Endothelial cell of umbilical vein (primary cell): ENCODE results near the gene MYLK. TPM values are rescaled to one million over a fixed set of nuclear protein-coding genes. Genes with fewer than 3 reads are reported as not detected.

Experiments
- BruUV-seq: library from RNA; stranded (reverse); fragments of 400-500 nt; replicated peaks from 2 replicates; lab custom pipeline; 2021; lab: Mats Ljungman, UMichigan
- CTCF ChIA-PET: fragments of 300-600, 350-600 bp; sonication (Branson Sonifier 250); formaldehyde crosslinking; loops from one replicate; lab custom pipeline; 2021; ENCODE audit warnings: antibody characterized with exemption, inconsistent platforms; lab: Charles Lee
- POLR2A ChIA-PET: fragments of 300-600, 350-600 bp; sonication (Branson Sonifier 250); formaldehyde crosslinking; loops from one replicate; lab custom pipeline; 2021; ENCODE audit warnings: antibody characterized with exemption, inconsistent platforms; lab: Charles Lee
- DNase-seq: peaks from one replicate; pipeline ENCODE4 v3.0.0-alpha.2; 2011; ENCODE audit warnings: low read depth, low spot score
- FAIRE-seq: peaks from 2 replicates; lab custom pipeline; 2011; peaks lifted over from hg19 to GRCh38; lab: Jason Lieb, UNC
- H2AFZ ChIP-seq: 2 replicates; pipeline ENCODE4 v1.6.0; 2012; ENCODE audit warnings: low read depth, low read length, control low read depth, inconsistent platforms
- H3K27ac ChIP-seq: 2 replicates; pipeline ENCODE4 v1.5.1; 2011; ENCODE audit warnings: low read depth, mild to moderate bottlenecking, control low read depth, low read length, moderate library complexity; ENCODE audit not compliant: insufficient read depth
- H3K27me3 ChIP-seq, 2 experiments: 2 replicates each; pipeline versions ENCODE4 v1.6.0 to v1.6.1; 2011; ENCODE audit warnings: low read length in 2 of 2, mixed read lengths in 1 of 2; ENCODE audit not compliant: control insufficient read depth in 2 of 2, insufficient read depth in 2 of 2
- H3K36me3 ChIP-seq, 2 experiments: 2 replicates in 1 of 2; 3 replicates in 1 of 2; pipeline ENCODE4 v1.5.1; 2011; ENCODE audit warnings: low read length in 2 of 2, mild to moderate bottlenecking in 1 of 2, moderate library complexity in 1 of 2; ENCODE audit not compliant: control insufficient read depth in 2 of 2, insufficient read depth in 2 of 2; ENCODE audit errors: extremely low read depth in 1 of 2
- H3K4me1 ChIP-seq: 3 replicates; pipeline ENCODE4 v1.5.1; 2011; ENCODE audit warnings: mild to moderate bottlenecking, low read length; ENCODE audit not compliant: control insufficient read depth, insufficient read depth; ENCODE audit errors: extremely low read depth
- H3K4me2 ChIP-seq: 2 replicates; pipeline ENCODE4 v1.6.1; 2011; ENCODE audit warnings: low read length, control low read depth, mixed read lengths; ENCODE audit not compliant: insufficient read depth
- H3K4me3 ChIP-seq, 3 experiments: fragments of 200-600 bp in 1 of 3; sonication (generic), shearing (Covaris generic) in 1 of 3; replicated peaks in 1 of 3; 2 replicates each; pipeline ENCODE4 v1.5.1; 2011 to 2016; ENCODE audit warnings: control low read depth in 3 of 3, low read length in 3 of 3, mild to moderate bottlenecking in 2 of 3, inconsistent platforms in 1 of 3, low read depth in 1 of 3, moderate library complexity in 1 of 3; ENCODE audit not compliant: insufficient read depth in 1 of 3
- H3K79me2 ChIP-seq: 2 replicates; pipeline ENCODE4 v1.6.0; 2012; ENCODE audit warnings: low read length, inconsistent platforms; ENCODE audit not compliant: control insufficient read depth, insufficient read depth
- H3K9ac ChIP-seq: replicated peaks from 2 replicates; pipeline ENCODE3; 2011; ENCODE audit warnings: low read length, control low read depth; ENCODE audit not compliant: insufficient read depth; ENCODE audit errors: extremely low read depth
- H3K9me1 ChIP-seq: replicated peaks from 3 replicates; pipeline ENCODE4 v1.6.0; 2011; ENCODE audit warnings: mild to moderate bottlenecking, low read length; ENCODE audit not compliant: control insufficient read depth, insufficient read depth; ENCODE audit errors: extremely low read depth
- H3K9me3 ChIP-seq: replicated peaks from 2 replicates; pipeline ENCODE4 v1.5.1; 2012; ENCODE audit warnings: low read length, inconsistent platforms; ENCODE audit not compliant: control insufficient read depth, insufficient read depth
- H4K20me1 ChIP-seq: replicated peaks from 2 replicates; pipeline ENCODE3; 2011; ENCODE audit warnings: mild to moderate bottlenecking, low read length; ENCODE audit not compliant: control insufficient read depth, insufficient read depth; ENCODE audit errors: extremely low read depth
- EZH2 ChIP-seq: IDR thresholded peaks from 2 replicates; pipeline ENCODE4 v1.6.1; 2012; ENCODE audit warnings: borderline replicate concordance, low read depth, mild to moderate bottlenecking, moderate library complexity, low read length, inconsistent platforms; ENCODE audit not compliant: severe bottlenecking
- FOS ChIP-seq: IDR thresholded peaks from 2 replicates; pipeline ENCODE4 v1.6.1; 2011; ENCODE audit warnings: mild to moderate bottlenecking, low read length, moderate library complexity, borderline replicate concordance; ENCODE audit not compliant: insufficient read depth
- GATA2 ChIP-seq: IDR thresholded peaks from 2 replicates; pipeline ENCODE4 v1.7.0; 2011; ENCODE audit warnings: low read depth, mild to moderate bottlenecking, moderate library complexity, mixed read lengths, low read length; ENCODE audit not compliant: insufficient read length, insufficient read depth
- JUN ChIP-seq: IDR thresholded peaks from 2 replicates; pipeline ENCODE4 v1.6.1; 2011; ENCODE audit warnings: borderline replicate concordance, low read depth; ENCODE audit not compliant: insufficient read length, insufficient read depth
- MYC ChIP-seq: IDR thresholded peaks from one replicate; pipeline ENCODE4 v1.6.1; 2011; ENCODE audit warnings: mild to moderate bottlenecking, low read depth, low read length
- POLR2A ChIP-seq: IDR thresholded peaks from 2 replicates; pipeline ENCODE4 v1.6.1; 2012; ENCODE audit warnings: low read depth, mild to moderate bottlenecking, control low read depth, low read length
- POLR2AphosphoS5 ChIP-seq: IDR thresholded peaks from 2 replicates; pipeline ENCODE4 v1.6.1; 2012; ENCODE audit warnings: low read depth, mild to moderate bottlenecking, control low read depth, low read length, moderate library complexity; ENCODE audit not compliant: insufficient read depth
- dilution Hi-C: fragments of 300-500 bp; cut with MboI; formaldehyde crosslinking; loops from one replicate; pipeline ENCODE4 v1.15.0; 2019; ENCODE audit warnings: low sequenced_read_pairs; ENCODE audit not compliant: extremely low pct_ligation_motif_present
- intact Hi-C: fragments of 100-400 bp; cut with micrococcal nuclease; formaldehyde crosslinking; loops from one replicate; pipeline ENCODE4 v1.10.0; 2022
- polyA plus RNA-seq, 4 experiments: library from polyadenylated mRNA; depleted of rRNA in 3 of 4; stranded (reverse) in 3 of 4; unstranded in 1 of 4; fragments of >200 nt; gene quantifications; 2 replicates each; pipeline versions ENCODE4 v1.2.1 to v1.2.3, GENCODE V29; 2011 to 2012; ENCODE audit warnings: missing spikeins in 1 of 4
- total RNA-seq: library from RNA; stranded (reverse); gene quantifications from 2 replicates; pipeline ENCODE4 v1.2.3, GENCODE V29; 2021
- TF ChIP-seq, protein P1 (sequence below): IDR thresholded peaks from 2 replicates; pipeline ENCODE4 v1.6.1; 2011; ENCODE audit not compliant: insufficient read depth, insufficient read length
- TF ChIP-seq, protein P2 (sequence below), 2 donors: IDR thresholded peaks; 1 replicate in 1 of 2; 2 replicates in 1 of 2; pipeline ENCODE4 v1.5.1; 2011; ENCODE audit warnings: low read length in 2 of 2, mild to moderate bottlenecking in 2 of 2, moderate library complexity in 2 of 2, control low read depth in 1 of 2, inconsistent platforms in 1 of 2, low read depth in 1 of 2; ENCODE audit not compliant: insufficient read depth in 1 of 2; ENCODE audit errors: extremely low read depth in 1 of 2

The MYLK gene
- total and polyA plus RNA-seq, 2 donors (not counting 3 experiments of a cell fraction or from before 2014, with no cell fraction given), result 10.0 to 22.2 TPM

DNA sequence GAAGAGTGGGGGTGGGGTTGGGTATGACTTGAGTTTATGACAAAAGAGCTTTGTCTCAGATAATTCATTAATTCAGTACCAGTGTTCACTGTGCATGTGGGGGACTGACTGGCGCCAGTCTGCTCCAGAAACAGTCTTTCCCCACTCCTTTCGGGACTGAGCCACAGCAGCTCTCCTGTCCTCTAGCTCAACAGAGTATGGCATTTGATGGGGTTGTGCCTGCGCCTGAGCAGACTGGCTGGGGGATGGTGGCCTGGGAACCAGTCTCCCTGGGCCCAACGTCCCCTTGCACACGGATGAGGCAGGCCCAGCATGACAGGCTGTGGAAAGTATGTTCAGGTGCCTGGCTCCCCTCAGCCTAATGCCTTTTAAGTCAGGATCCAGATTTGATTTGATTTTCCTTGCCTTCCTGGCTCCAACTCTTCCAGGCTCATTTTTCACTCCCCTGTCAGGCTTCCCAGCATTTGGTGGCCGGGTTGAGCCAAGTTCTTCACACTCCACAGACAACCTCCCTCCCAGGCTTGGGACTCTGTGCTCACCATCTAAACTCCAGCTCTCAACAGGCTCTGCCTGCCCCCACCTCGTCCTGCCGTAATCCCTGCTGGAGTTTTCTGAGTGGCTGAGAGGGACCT lies 105.0 kb downstream of the MYLK start:
- TF ChIP-seq POLR2A (no peak), JUN (no peak), POLR2AphosphoS5 (no peak), FOS (no peak), GATA2 (no peak), EZH2 (no peak), MYC (no peak)
- TF ChIP-seq, protein P1, sequence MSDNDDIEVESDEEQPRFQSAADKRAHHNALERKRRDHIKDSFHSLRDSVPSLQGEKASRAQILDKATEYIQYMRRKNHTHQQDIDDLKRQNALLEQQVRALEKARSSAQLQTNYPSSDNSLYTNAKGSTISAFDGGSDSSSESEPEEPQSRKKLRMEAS, result no peak
- TF ChIP-seq, protein P2, sequence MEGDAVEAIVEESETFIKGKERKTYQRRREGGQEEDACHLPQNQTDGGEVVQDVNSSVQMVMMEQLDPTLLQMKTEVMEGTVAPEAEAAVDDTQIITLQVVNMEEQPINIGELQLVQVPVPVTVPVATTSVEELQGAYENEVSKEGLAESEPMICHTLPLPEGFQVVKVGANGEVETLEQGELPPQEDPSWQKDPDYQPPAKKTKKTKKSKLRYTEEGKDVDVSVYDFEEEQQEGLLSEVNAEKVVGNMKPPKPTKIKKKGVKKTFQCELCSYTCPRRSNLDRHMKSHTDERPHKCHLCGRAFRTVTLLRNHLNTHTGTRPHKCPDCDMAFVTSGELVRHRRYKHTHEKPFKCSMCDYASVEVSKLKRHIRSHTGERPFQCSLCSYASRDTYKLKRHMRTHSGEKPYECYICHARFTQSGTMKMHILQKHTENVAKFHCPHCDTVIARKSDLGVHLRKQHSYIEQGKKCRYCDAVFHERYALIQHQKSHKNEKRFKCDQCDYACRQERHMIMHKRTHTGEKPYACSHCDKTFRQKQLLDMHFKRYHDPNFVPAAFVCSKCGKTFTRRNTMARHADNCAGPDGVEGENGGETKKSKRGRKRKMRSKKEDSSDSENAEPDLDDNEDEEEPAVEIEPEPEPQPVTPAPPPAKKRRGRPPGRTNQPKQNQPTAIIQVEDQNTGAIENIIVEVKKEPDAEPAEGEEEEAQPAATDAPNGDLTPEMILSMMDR (IDR thresholded peaks at IDR 0.05; ENCODE audit: extremely low read depth in 1 of 2, insufficient read depth in 1 of 2, low read depth in 1 of 2, low read length in 2 of 2), result no peak
- Histone ChIP-seq H3K9me3 (no peaks in the 10 kb centered on the region), H3K27ac (no peak overlapping the region), H3K27me3 (no peaks in the 10 kb centered on the region), H3K9ac (no peak overlapping the region), H3K9me1 (no peaks in the 10 kb centered on the region), H4K20me1 (no peaks in the 10 kb centered on the region), H2AFZ (no peak overlapping the region), H3K4me3 (no peak overlapping the region), H3K79me2 (no peaks in the 10 kb centered on the region), H3K36me3 (no peaks in the 10 kb centered on the region), H3K4me1 (peaks cover 9% of the 10 kb centered on the region), H3K4me2 (no peak overlapping the region)
- intact Hi-C loops, result no loop called here
- POLR2A ChIA-PET, result no interaction called here
- FAIRE-seq (no peak), DNase-seq (no peak)
- dilution Hi-C loops, result no loop called here
- BruUV-seq, result no TSS peak
- CTCF ChIA-PET, result interaction anchor here (0.9 kb wide), 1 partner anchor 10 kb away, joined by 3 read pairs; no protein-coding TSS in a partner anchor
